HG03354 (cell line): ENCODE data around the gene ARHGAP24.
A peak's percentile ranks its signal among the peaks of the same experiment; 100 is the strongest.

Experiments
- ATAC-seq: cut with Tn5 transposase; IDR thresholded peaks from one replicate; pipeline ENCODE4 v1.9.1; 2021; ENCODE audit warnings: mild to moderate bottlenecking; ENCODE audit not compliant: unreplicated experiment, poor library complexity, severe bottlenecking

ARHGAP24 gene

GRCh38 chr4:85570388-85570787 lies 95.4 kb downstream of the ARHGAP24 start:
- no peak for ATAC-seq

- ATAC-seq = peak; percentile 59
Observed at GRCh38 chr4:85571008-85571407, 96.1 kb downstream of the ARHGAP24 start.

GRCh38 chr4:85573270-85573669 lies 98.3 kb downstream of the ARHGAP24 start:
- ATAC-seq = no peak

GRCh38 chr4:85577307-85577706 lies 102.4 kb downstream of the ARHGAP24 start:
- ATAC-seq = no peak

- ATAC-seq = no peak
Observed at GRCh38 chr4:85579942-85580341, 105.0 kb downstream of the ARHGAP24 start.

GRCh38 chr4:85580489-85580888 lies 105.5 kb downstream of the ARHGAP24 start:
- no peak for ATAC-seq

GRCh38 chr4:85587952-85588351 lies 113.0 kb downstream of the ARHGAP24 start:
- no peak for ATAC-seq

- no peak for ATAC-seq
Observed at GRCh38 chr4:85591406-85592098, 116.6 kb downstream of the ARHGAP24 start.

GRCh38 chr4:85595098-85595775 lies 120.3 kb downstream of the ARHGAP24 start:
- ATAC-seq = no peak

GRCh38 chr4:85595796-85596559 lies 121.0 kb downstream of the ARHGAP24 start:
- ATAC-seq = no peak

GRCh38 chr4:85598936-85599335 lies 124.0 kb downstream of the ARHGAP24 start:
- ATAC-seq = no peak

- no peak for ATAC-seq
Observed at GRCh38 chr4:85600501-85600900, 125.6 kb downstream of the ARHGAP24 start.

- ATAC-seq = peak; percentile 39
Observed at GRCh38 chr4:85603437-85604336, 128.7 kb downstream of the ARHGAP24 start.

- ATAC-seq = no peak
Observed at GRCh38 chr4:85606505-85606904, 131.6 kb downstream of the ARHGAP24 start.

- ATAC-seq = peak; percentile 70
Observed at GRCh38 chr4:85607624-85608023, 132.7 kb downstream of the ARHGAP24 start.

GRCh38 chr4:85610450-85610849 lies 135.5 kb downstream of the ARHGAP24 start:
- peak; percentile 84 for ATAC-seq

- ATAC-seq = no peak
Observed at GRCh38 chr4:85611661-85612060, 136.7 kb downstream of the ARHGAP24 start.

- ATAC-seq = no peak
Observed at GRCh38 chr4:85613901-85614300, 139.0 kb downstream of the ARHGAP24 start.

GRCh38 chr4:85615952-85616351 lies 141.0 kb downstream of the ARHGAP24 start:
- no peak for ATAC-seq

GRCh38 chr4:85617202-85617601 lies 142.3 kb downstream of the ARHGAP24 start:
- no peak for ATAC-seq
